Measurements from ENCODE around the gene NUP93.

Gene NUP93

DNA sequence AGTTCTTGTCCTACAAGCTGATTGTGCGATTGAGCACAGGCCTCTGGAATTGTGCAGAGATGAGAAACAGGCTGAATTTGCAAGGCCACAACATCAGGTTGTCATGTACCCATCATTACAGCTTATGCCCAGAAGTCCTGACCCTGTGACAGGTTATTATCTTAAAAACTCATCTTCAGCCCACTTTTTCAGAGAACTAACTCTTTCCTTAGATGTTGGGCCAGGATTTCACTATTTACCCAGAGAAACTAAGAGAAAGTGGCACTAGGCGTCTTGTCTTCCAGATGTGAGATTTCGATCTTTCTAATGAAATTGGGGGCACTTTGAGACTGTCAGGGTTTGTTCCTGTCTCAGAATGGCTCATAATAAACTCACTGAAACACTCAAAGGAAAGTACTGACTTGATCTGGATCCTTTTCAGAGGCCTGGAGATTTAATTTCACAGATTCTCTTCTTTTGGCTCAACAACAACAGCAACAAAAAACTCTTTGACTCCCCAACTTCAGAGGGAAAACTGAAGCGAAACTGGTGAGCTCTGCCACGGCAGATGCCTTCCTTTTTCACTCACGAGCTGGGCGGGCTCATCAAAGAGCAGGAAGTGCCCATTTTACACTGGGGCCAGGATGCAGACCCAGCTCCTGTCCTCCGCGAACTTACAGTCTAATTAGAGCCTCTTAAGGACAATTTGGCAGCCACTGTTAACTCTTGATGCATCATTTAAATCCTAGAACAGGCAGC is 117.4 kb downstream of the NUP93 start:
- DNase-seq (ENCODE audit: low read depth in 2 of 2, low spot score in 1 of 2), result no peak

DNA sequence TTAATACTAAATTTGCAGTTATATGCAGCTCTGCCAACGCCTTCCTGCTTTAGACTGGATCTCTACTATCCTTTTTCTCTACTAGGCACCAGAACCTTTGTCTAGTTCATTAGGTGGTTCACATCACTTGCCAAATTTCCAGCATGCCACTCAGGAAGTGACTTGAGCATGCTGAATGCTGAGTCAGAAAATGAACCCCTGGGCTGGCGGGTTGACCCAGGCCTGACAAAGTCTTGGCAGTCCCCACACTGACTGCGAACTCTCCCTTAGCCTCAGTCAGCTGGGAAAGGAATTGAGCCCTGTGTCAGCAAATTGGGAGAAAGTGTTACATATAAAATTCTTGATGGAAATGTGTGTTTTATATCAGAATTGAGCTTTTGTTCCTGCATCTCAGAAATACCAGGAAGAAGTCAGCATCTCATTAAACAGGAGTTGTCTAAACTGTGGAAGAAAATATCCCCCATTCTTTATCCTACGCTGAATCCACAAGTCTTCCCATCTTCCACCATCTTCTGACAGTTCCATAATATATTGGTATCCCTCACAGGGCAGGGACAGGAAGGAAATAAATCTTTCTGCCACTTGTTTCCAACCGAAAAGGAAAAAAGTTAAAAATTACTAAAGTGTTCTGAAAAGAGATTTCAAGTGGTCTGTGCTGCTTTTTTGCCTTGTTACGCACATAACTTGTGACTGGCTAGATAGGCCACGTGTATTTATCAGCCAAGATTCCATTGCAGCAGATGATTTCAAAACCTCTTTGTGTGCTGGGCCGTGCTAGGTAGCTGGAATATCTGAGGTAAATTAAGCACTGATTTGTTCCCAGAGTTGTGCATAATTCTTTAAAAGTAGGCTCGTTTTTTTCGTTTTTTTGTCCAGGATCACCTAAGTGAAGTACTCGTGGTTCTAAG is 118.4 kb downstream of the NUP93 start:
- no peak for DNase-seq (ENCODE audit: low read depth in 2 of 2, low spot score in 1 of 2)

DNA sequence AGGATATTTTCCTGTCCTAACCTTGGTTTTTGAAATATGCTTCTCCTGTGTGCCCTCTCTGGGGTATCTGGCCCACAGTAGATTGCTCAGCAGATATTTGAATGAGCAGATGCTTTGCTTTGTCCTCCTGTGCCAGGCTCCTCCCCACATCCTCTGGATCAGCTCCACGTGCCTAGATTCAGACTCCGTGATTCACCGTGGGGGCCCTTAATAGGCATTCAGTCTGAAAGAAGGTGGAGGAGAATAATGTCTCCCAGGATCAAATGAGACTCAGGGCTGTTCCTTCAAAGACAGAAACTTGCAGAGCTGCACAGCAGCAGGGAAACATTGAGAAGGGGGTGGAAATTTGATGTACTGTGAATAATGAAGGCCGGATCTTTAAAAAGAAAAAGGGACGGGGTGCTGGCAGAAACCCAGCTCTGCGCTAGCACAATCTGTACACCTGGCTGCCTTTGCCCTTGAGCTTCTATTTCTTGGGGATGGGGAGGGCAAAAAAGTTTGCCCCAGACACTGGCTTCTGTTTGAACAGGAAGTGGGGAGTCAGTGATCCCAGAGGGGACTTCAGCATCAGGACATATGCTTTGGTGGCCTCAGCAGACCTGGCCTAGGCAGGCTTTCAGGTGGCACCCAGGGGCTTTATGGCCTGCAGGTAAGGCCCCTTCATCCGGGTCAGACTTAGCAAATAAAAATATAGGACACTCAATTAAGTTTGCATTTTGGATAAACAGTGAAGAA is 119.2 kb downstream of the NUP93 start:
- no peak for DNase-seq (ENCODE audit: low read depth in 2 of 2, low spot score in 1 of 2)

DNA sequence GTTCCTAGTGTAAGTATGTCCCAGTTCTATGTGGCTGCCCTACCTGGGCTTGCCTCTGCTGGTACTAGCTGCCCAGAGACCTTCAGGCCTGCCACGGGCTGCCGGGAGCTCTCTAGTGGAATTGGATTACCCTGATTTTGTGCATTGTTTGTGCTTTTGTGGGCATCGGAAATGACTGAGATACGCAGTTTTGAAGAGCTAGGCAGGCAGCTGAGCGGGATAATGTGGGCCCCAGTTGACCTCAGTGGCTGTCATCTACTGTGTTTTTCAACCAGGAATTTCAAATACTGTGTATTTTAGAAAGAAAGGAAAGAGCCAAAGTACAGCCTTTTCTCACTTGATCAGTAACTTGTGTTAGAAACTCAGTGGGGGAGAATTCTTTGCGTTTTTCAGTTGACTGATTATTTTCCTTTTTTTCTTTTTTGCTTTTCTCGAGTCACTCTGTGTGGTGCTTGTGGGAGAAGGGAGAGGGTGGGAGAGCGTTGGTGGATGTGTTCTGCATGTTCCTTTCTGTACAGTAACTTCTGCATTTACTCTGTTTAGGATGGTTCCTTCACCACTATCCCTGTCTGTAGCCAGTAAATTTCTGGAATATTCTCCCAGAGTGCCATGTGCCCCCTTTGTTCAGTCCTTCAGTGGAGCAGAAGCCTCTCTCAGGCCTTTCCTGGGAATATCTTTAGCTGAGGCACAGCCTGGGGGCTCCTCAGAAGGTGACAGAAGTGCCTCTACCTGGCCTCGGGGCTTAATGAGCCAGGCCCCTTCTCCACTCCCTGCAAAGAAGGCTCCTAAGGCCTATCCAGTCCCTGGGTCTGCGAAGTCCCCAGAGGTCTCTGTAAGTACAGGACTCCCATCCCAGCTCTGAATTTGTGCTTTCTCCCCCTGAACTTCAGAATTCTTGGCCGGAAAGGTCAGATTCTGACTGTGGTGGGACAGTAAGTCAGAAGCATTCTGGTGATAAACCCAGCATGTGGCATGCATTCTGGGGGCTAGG is 120.1 kb downstream of the NUP93 start:
- DNase-seq (ENCODE audit: low read depth in 2 of 2, low spot score in 1 of 2), result no peak

DNA sequence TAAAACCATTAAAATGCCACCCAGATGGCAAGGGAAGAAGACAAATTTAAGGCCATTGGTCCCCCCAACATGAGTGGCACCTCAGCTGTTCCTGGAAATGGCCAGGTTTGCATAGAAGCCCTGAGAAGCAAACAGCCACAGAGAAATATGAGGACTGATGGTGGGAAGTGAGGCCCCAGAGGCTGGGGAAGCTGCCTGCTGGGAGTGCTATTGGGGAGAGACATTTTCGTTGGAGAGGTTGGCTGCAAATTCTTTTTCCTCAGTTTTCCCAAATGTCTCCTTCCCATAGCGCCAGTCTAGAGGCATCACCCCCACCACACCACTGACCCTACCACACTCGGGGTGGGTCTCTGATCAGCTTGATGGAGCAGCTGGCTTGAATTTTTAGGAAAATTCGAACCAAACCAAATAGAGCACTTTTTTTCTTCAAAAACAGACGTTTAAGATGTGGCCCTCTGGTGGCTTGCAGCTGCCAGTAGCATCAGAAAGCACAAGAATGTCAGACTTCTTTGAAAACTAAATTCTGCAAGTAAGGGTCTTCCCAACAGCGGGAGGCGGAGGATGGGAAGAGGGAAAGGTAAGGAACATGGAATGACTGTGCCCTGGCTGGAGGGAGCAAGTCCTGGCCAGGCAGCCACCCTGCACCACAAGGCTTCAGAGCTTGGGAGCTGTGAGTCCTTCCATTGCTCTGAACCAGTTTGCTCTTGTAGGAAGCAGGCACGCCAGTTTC is 121.9 kb downstream of the NUP93 start:
- no peak for DNase-seq (ENCODE audit: low read depth in 2 of 2, low spot score in 1 of 2)

DNA sequence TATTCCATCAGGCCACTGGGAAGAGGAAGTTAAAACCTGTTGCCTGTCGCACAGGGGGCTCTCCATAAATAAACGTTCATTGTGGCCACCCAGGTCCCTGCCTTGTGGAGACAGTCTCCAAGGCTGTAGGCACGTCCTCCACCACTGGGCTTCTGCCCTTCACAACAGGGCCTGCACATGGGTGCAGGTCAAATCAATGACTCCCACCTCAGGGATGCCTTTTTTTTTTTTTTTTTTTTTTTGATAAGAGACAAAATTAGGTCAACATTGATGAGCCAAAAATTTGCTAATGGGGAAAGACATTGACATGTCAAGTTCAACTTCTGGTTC is 122.4 kb downstream of the NUP93 start:
- no peak for DNase-seq (ENCODE audit: low read depth in 2 of 2, low spot score in 1 of 2)

DNA sequence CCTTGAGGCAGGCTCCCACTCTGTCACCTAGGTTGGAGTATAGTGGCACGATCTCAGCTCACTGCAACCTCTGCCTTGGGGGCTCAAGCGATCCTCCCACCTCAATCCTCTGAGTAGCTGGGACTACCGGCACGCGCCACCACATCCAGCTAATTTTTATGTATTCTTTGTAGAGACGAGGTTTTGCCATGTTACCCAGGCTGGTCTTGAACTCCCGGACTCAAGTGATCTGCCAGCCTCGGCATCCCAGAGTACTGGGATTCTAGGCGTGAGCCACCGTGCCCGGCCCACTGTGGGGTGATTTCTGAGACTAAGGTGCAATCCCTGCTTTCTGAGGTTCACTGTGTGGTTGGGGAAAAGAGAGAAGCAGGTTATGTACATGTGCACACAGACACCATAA is 123.0 kb downstream of the NUP93 start:
- DNase-seq (ENCODE audit: low read depth in 2 of 2, low spot score in 1 of 2), result no peak

DNA sequence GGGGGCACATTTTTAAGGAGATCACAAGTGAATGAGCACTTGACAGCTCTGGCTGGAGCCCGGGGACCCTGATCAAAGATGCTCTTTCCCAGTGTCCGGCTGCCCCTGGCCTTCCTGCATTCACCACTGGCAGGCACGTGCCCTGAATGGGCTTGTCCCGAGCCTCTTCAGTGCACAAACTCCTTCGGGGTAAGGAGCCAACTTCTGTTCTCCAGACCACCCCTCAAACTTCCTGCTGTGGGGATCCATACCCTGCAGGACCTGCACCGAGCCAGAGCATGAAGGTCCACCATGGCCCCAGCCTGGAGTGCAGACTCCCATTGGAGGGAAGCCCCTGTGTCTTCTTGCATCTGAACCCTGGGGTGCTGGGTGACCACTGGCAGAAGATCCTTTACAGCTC is 125.3 kb downstream of the NUP93 start:
- DNase-seq (ENCODE audit: low read depth in 2 of 2, low spot score in 1 of 2), result no peak

DNA sequence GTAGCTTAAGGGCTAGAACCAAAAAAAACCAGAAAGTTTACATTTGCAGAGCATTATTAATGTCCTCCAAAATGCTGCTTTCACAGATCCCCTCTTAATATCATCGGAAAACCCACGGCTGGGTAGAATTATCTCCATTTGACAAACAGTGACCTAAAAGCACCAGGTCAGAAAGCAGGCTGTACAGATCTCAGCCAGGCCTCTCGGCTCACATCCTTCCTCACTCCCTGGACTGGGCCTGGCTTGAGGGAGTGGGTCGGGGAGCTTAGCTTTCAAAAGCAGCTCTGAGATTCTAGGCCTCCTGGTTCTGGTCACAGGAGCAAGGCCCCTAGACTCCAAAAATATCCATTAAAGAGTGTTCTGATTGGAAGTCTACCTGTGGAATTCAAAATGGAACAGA is 126.0 kb downstream of the NUP93 start:
- DNase-seq (ENCODE audit: low read depth in 2 of 2, low spot score in 1 of 2), result no peak

DNA sequence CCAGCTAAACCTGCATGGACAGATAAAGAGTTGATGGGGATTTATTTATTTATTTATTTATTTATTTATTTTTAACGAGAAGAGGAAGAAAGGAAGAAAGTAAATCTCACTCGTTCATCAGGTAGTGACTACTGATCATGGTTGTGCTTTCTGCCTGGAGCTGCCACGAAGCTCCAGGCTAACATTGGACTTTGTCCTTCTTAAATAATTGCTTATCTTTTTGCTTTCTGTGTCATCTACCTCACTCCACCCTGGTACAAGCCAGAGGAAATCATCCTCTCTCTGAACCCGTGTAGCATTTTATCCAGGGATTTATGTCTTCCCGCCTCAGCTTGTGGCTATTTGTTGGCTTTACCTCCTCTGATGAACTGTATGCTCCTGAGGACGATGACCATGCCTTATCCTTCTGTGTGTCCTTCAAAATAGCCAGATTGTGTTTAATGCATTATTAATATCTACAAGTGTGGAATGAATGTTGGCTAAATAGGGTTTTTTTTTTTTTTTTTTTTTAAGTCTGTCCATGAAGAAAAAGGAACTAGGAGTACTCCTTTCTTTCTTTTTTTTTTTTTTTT is 127.0 kb downstream of the NUP93 start:
- DNase-seq (ENCODE audit: low read depth in 2 of 2, low spot score in 1 of 2), result no peak

DNA sequence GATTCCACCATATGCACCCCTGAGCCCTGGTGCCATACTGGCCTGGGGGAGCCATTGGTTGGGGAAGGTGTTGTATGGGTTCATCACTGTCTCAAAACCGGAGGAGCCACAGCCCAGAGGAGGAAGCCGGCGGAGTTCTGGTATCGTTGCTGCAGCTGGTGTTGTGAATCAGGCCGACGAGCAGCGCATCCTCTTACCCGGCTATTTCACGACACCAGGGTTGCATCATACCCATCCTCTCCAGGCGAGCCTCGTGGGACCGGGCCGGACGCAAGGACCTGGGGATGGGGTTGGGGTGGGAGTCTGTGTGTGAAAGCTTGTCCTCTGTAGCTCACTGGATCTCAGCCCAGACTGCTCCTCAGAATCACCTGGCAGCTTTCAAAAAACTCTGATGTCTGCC is 128.4 kb downstream of the NUP93 start:
- no peak for DNase-seq (ENCODE audit: low read depth in 2 of 2, low spot score in 1 of 2)

DNA sequence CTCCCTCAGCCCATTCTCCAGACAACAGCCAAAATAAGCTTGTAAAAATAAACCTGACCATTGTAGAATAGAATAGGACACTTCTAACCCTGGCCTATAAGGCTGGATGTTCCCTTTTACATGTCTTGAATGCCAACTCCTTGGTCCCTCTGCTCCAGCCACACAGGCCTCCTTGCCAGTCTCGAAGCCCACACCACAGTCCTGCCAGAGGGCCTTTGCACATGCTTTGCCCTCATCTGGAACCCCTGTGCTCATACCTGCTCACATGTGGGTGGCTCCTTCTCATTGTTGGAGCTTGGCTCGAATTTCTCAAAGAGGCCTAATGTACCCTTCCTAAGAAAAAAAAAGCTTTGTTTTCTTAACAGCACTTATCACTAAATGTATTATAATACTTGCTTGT is 129.7 kb downstream of the NUP93 start:
- DNase-seq (ENCODE audit: low read depth in 2 of 2, low spot score in 1 of 2), result no peak

DNA sequence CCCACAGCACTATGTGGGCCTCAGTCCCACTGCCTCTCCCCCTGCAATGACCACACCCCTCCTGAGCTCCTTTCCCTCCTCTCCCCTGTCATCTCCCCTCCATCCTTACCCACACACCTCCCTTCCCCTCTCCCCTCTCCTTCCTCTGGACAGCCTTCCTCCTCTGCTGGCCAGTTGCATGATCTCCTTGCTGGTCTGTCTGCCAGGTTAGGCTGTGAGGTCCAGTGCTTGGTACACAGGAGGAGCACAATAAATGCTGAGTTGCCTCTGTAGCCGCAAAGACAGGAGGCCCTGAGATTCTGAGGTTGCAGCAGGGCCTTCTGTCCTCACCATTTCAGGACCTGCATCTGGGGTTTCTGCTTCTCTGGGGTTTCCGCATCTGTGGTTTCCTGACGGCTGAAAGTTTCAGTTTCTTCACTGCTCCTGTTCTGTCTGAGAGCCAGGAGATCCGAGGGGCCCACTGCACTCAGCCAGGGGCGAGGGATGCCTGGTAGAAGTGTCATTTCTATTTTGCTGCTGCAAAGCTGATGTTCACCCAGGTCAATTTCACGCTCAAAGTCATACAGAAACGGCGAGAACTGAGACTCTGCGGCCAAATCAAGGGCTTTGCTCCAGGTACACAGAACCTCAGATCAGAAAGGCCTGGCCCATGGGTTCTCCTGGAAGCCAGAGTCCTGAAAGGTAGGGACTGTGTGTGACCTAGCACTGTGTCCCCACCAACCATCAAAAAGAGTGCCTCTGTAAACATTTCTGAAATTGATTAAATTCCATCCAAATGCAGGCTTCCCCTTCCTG is 130.5 kb downstream of the NUP93 start:
- no peak for DNase-seq (ENCODE audit: low read depth in 2 of 2, low spot score in 1 of 2)

DNA sequence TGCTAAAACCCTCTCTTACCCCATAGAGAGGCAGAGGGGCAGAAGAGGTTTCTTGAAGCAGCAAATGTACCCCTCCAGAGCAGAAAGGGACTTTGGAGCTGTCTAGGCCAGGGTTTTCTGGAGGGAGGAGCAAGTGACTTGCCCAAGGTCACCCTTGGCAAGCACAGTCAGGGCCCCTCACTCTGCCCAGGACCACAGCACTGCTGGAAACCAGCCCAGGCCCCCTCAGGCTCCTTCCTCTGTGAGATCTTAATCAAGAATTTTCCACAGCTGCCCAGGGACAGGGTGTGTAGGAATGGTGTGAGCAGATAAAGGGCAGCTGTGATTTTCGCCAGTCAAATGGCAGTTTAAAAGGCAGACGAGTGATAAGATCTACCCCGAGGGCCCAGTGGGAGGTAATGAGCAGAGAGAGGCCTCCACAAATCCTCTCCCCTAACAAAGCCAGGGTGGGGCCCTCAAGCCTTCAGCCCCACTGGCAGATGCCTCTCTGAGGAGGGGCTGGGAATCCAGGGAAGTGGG is 131.2 kb downstream of the NUP93 start:
- DNase-seq (ENCODE audit: low read depth in 2 of 2, low spot score in 1 of 2), result no peak

DNA sequence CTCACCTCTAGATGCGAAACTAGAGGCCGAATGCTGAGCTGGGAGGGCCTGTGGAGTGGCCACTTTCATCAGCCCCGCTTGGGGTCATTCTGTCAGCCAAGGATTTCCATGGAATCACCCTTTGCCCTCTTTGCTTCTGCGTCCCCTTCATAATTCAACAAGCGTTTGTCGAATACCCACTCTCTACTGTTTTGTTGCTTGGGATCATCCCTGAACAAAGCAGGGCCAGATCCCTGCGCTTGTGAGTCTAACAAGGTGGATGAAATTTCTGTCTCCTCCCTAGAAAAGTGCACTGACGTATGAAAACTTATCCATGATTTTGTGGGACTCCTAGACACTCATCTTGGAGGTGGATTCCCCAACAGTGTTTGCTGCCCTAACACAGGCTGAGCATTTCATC is 131.8 kb downstream of the NUP93 start:
- DNase-seq (ENCODE audit: low read depth in 2 of 2, low spot score in 1 of 2), result no peak

DNA sequence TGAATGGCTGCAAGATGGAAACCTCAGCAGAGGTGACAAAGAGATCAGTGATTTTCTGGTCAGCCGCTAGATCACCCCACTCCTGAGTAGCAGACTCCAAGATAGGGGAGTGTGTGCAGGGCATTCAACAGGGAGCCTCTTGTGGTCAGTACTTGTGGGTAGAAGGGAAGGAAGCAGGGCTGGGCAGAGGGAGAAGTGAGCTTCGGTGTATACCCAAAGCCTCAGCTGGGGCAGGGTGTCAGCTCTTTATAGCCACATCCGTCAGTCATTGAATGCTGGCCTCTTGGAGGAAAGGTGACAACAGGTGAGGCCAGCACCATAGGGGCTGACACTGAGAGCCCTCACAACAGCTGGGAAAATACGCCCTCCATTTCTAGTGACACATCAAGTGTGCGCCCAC is 132.8 kb downstream of the NUP93 start:
- DNase-seq (ENCODE audit: low read depth in 2 of 2, low spot score in 1 of 2), result no peak

DNA sequence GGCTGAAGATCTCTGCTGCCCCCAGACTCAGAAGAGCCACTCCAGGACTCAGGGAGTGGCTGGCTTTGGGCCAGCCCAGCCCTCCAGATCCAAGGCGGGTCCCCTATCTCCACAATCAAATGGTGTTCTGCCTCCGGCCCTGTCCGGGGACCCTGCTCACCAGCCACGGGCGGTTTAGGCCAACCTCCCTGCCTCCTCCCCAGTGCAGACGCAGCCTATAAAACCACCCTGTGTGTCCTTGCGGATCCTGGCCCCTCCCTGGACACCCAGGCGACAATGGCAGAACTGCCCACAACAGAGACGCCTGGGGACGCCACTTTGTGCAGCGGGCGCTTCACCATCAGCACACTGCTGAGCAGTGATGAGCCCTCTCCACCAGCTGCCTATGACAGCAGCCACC is 135.0 kb downstream of the NUP93 start, which contains the start of gene SLC12A3:
SLC12A3 (plus strand) TSS at position 248 of the 400 bp plus-strand sequence; CDS start at position 277, 29 bp downstream.
- DNase-seq (ENCODE audit: low read depth in 2 of 2, low spot score in 1 of 2), result no peak

DNA sequence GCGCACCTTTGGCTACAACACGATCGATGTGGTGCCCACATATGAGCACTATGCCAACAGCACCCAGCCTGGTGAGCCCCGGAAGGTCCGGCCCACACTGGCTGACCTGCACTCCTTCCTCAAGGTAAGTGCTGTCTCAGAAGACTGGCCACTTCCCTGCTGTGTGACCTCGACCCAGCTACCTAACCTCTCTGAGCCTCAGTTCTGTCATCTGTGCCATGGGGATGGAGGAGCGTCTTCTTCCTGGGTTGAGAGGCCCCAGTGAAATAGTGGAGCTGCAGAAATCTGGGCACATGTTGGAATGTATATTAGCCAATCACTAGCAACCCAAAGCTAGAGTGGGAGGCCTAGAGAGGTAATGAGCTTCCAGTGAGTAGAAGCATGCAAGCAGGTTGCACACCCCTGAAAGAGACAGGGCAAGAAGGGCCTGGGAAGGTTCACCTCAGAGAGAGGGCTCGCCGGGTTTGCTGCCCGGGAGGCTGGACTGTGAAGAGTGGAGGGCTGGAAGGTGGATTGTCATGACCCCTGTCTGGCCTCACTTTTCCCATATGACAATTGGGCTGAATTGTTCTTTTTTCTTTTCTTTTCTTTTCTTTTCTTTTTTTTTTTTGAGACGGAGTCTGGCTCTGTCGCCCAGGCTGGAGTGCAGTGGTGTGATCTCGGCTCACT is 135.6 kb downstream of the NUP93 start:
- DNase-seq (ENCODE audit: low read depth in 2 of 2, low spot score in 1 of 2), result no peak

Data from stimulated activated CD8-positive, alpha-beta memory T cell treated with anti-CD3 and anti-CD28 coated beads, Interleukin-4, amount 100 ng/mL, for 1 hour (primary cell).